ENCODE data around the gene MAP3K5. TPM values are rescaled to one million over a fixed set of nuclear protein-coding genes. Genes with fewer than 3 reads are reported as not detected.

Gene MAP3K5
- total and polyA plus RNA-seq, 9 donors, result 37.0 to 217 (median 80.2) TPM

DNA sequence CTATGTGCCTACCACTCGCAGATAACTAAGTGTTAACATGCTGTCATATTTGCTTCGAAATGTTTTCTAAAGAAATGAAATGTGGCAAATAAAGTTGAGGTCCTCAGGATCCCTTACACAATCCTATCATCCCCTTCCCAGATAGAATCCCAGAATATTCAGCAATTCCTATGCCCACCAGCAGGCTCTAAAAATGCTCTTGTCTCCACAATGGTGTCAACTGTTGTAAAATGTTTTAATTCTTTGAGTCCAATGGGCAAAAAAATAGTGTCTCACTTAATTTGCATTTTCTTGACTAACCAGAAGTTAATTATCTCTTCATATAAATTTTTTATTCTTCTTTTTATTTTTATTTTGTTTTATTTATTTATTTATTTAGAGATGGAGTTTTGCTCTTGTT is 138.2 kb downstream of the MAP3K5 start:
- no peaks in the 10 kb centered on the region for H3K36me3 ChIP-seq
- no peak for DNase-seq
- H3K9me3 ChIP-seq, result no peaks in the 10 kb centered on the region
- intact Hi-C loops (cut with DNase I), result no loop called here
- H3K4me1 ChIP-seq (ENCODE audit: insufficient read depth), result peaks cover 2% of the 10 kb centered on the region
- WGBS, 3 donors, result 94 to 96% (median 94%) methylated on average over 2 of the region's 2 CpGs
- H3K27me3 ChIP-seq, result no peaks in the 10 kb centered on the region
- H3K27ac ChIP-seq, result no peak overlapping the region
- TF ChIP-seq POLR2A (IDR thresholded peaks at IDR 0.05), result no peak
- TF ChIP-seq EP300 (IDR thresholded peaks at IDR 0.05), result no peak
- TF ChIP-seq, protein P1, sequence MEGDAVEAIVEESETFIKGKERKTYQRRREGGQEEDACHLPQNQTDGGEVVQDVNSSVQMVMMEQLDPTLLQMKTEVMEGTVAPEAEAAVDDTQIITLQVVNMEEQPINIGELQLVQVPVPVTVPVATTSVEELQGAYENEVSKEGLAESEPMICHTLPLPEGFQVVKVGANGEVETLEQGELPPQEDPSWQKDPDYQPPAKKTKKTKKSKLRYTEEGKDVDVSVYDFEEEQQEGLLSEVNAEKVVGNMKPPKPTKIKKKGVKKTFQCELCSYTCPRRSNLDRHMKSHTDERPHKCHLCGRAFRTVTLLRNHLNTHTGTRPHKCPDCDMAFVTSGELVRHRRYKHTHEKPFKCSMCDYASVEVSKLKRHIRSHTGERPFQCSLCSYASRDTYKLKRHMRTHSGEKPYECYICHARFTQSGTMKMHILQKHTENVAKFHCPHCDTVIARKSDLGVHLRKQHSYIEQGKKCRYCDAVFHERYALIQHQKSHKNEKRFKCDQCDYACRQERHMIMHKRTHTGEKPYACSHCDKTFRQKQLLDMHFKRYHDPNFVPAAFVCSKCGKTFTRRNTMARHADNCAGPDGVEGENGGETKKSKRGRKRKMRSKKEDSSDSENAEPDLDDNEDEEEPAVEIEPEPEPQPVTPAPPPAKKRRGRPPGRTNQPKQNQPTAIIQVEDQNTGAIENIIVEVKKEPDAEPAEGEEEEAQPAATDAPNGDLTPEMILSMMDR (IDR thresholded peaks at IDR 0.05), result no peak
- H3K4me3 ChIP-seq, result no peak overlapping the region

DNA sequence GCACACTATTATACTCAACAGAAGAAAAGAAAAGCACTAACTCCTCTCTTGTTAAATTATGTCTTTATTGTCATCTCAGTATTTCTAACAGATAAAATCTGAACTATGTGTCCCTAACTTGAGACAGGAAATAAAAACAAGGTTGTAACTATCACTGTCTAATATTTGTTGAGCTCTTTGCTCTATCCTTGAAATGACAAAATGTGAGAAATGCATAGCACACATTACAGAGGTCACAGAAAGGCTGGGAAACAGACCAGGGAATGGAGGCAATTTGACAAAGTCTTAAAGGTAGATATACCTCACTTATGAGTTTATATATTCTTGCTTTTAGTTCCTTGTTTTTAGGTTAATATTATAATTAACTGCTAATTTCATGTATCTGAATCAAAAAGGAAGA is 139.6 kb downstream of the MAP3K5 start:
- intact Hi-C loops (cut with DNase I), result no loop called here
- TF ChIP-seq EP300 (IDR thresholded peaks at IDR 0.05) (no peak), POLR2A (IDR thresholded peaks at IDR 0.05) (no peak)
- TF ChIP-seq, protein P1 (IDR thresholded peaks at IDR 0.05), result no peak
- no peak for DNase-seq
- Histone ChIP-seq H3K27ac (no peak overlapping the region), H3K4me3 (no peak overlapping the region), H3K9me3 (no peaks in the 10 kb centered on the region), H3K4me1 (ENCODE audit: insufficient read depth) (peaks cover 5% of the 10 kb centered on the region), H3K27me3 (no peaks in the 10 kb centered on the region), H3K36me3 (no peaks in the 10 kb centered on the region)

DNA sequence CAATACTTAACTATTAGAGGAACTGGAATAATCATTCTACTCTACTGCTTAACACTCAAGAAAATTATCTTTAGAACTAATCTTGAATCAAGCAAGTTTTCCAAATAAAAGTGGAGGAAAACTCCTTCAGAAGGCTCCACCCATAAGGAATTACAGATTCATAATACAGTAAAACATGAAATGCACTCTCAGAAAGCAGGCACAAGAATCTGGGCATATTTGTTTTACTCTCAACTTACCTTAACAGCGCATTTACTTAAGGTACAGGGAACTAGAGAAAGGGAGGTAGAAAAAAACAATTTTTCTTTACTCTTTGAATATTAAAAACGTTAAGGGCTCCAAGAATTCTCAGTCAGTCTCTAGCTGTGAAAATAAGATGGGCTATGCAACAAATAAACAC is 140.3 kb downstream of the MAP3K5 start:
- TF ChIP-seq POLR2A (IDR thresholded peaks at IDR 0.05), result no peak
- TF ChIP-seq EP300 (IDR thresholded peaks at IDR 0.05), result no peak
- TF ChIP-seq, protein P1 (IDR thresholded peaks at IDR 0.05), result no peak

DNA sequence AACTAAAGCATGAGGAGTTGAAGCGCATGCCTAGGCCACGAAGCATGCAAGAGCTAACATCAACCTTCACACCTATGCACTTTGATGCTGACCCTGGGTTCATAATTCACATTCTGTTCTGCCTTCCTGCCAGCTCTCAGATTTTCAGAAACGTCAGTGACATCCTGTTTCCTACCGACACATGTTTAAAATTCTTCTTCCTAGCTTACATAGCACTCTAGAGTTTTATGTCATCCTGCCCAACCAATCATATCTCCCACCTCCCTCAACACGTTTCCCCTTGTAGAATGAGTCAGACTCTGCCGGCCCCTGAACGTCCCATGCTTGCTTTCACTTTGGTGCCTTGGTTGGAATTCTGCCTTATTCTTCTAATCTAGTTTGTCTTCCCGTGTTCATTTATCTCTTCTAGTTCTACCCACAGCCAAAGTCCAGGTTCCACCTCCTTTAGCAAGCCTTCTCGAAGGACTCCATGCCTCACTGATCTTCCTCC is 144.9 kb downstream of the MAP3K5 start:
- peak in 3 of 5 donors; percentile 28 to 48 (median 43) for DNase-seq
- intact Hi-C loops (cut with DNase I), result loop anchor here in 2 of 4 donors (10.0 kb wide), 1 partner anchor 63 kb away; no protein-coding TSS in a partner anchor

More for the DNA sequence above, 140.3 kb downstream of the MAP3K5 start:
- H3K36me3 ChIP-seq, result no peaks in the 10 kb centered on the region
- intact Hi-C loops (cut with DNase I), result no loop called here
- WGBS, 3 donors, result 69 to 75% (median 75%) methylated on average over 2 of the region's 2 CpGs
- no peak overlapping the region for H3K27ac ChIP-seq
- no peak for DNase-seq
- H3K4me1 ChIP-seq (ENCODE audit: insufficient read depth), result peaks cover 10% of the 10 kb centered on the region
- H3K9me3 ChIP-seq, result no peaks in the 10 kb centered on the region
- no peak overlapping the region for H3K4me3 ChIP-seq
- no peaks in the 10 kb centered on the region for H3K27me3 ChIP-seq

More for the DNA sequence above, 144.9 kb downstream of the MAP3K5 start:
- Histone ChIP-seq H3K27ac (peak overlapping the region in 1 of 2 donors; percentile 43), H3K4me1 (ENCODE audit: insufficient read depth) (peaks cover 12% of the 10 kb centered on the region), H3K9me3 (no peaks in the 10 kb centered on the region), H3K27me3 (no peaks in the 10 kb centered on the region), H3K36me3 (no peaks in the 10 kb centered on the region), H3K4me3 (no peak overlapping the region)
- 21 to 24% (median 22%) methylated on average over 9 of the region's 9 CpGs for WGBS, 3 donors
- TF ChIP-seq, protein P1 (IDR thresholded peaks at IDR 0.05), result no peak
- TF ChIP-seq POLR2A (IDR thresholded peaks at IDR 0.05) (no peak), EP300 (IDR thresholded peaks at IDR 0.05) (no peak)
